8988T (cell line): ENCODE data around the gene SCYL2.

ENCODE experiments used
- DNase-seq: peaks from one replicate; pipeline ENCODE4 v3.0.0; 2011

The SCYL2 gene

DNA sequence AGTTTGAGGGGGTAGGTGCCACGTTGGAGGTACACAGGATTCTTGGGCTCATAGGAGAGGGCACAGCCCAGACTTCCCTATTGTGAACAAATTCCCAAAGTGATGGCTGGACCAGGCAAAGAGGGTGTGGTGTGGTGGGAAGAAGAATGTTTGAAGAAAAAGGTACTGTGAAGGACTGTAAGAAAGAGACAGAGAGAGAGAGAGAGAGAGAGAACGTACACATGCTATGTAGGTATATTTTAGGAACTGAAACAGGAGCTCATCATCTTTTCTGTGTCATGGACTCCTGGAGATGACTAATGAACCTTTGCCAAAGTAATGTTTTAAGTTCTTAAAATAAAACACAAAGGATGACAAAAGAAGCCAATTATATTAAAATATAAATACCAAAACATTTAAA lies 114.4 kb downstream of the SCYL2 start:
- DNase-seq, result no peak

DNA sequence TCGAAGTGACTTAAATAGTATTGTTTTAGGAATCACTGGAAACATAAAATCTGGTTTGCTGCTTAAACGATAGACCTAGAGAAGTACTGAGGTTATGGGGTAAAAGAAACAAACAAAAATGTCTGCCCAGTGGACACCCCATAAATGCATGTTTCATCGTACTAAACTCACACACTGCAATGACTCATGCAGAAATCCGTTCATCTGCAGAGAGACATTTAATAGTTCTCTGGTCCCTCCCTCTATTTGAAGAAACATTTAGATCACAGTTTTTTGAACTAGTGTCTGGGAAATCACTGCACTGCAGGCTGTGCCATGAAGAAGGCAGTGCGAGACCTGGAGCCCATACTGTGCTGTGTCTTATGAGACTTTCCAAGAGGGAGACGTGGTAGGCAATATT lies 115.4 kb downstream of the SCYL2 start:
- DNase-seq, result no peak

DNA sequence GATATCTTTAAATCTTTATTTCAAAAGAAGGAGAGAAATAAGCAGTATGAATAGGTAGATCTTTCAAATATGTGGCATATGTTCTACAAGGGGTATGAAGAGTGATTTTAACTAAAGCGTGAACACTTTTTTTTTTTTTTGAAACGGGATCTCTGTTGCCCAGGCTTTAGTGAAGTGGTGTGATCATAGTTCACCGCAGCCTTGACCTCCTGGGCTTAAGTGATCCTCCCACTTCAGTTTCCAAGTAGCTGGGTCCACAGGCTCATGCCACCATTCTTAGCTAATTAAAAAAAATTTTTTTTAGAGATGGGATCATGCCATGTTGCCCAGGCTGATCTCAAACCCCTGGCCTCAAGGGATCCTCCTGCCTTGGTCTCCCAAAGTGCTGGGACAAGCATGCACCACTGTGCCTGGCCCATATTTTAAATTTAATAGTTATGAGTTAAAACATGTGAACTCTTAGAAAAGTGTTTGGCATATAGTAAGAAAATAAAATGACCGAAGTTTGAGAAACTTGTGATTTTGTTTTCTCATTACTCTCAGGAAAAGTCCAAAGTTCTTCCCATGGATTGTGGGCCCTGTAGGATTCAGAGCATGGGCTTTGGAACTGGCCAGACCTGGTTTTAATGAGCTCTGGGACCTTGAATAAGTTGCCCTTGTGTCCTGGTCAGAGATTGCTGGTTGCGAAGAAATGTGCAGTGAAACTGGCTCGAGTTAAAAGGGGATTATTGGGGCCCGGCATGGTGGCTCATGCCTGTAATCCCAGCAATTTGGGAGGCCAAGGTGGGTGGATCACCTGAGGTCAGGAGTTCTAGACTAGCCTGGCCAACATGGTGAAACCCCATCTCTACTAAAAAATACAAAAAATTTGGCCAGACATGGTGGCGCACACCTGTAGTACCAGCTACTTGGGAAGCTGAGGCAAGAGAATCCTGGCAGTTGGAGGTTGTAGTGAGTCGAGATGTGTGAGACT lies 116.9 kb downstream of the SCYL2 start:
- DNase-seq, result no peak

DNA sequence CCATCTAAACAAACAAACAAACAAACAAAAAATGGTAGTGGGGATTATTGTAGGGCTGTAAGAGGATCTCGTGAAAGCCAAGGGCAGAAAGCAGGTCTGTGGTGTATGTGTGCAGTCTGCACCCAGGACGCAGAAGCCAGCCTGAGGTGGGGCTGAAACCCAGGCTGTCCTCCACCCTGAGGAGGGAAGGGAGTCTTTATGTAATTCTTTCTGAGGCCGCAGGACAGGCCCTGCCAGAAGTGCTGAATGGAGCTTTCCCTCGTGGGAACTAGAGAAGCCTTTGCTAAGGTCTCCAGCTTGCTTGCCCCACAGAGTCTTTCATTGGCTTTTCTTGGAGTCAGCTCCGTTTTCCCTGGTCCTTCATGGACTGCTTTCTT lies 117.6 kb downstream of the SCYL2 start:
- no peak for DNase-seq

DNA sequence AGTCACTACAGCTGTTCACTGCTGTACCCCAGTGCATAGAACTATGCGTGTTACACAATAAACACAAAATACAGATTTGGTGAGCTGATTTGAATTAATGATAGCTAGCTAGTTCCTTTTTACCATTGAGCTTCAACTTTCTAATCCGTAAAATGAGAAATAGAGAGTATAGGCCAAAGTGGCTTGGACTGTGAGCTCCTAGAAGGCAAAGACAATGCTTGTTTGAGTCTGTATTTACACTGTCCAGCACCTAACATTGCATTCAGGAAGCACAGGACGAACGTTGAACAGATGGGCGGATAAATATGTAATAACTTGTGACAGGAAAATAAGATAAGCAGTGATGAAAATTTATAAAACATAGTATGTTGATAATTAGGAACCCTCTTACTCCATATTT lies 121.4 kb downstream of the SCYL2 start:
- no peak for DNase-seq
